Uterus (tissue), 2 donors: ENCODE data around the gene NRF1.

ENCODE experiments used
- POLR2A ChIP-seq, 2 donors: fragments of 450-650 bp; IDR thresholded peaks; one replicate each; pipeline ENCODE4 v1.6.1; 2016; ENCODE audit warnings: antibody characterized with exemption in 2 of 2, mild to moderate bottlenecking in 1 of 2, moderate library complexity in 1 of 2
- TF ChIP-seq, protein P1 (sequence below), 4 experiments: fragments of 200-600 bp in 2 of 4; fragments of 450-650 bp in 2 of 4; sonication (generic) in 2 of 4; IDR thresholded peaks; one replicate each; pipeline ENCODE4 v1.5.1; 2016 to 2019; ENCODE audit warnings: antibody characterized with exemption in 4 of 4, mild to moderate bottlenecking in 2 of 4, moderate library complexity in 1 of 4

DNA sequence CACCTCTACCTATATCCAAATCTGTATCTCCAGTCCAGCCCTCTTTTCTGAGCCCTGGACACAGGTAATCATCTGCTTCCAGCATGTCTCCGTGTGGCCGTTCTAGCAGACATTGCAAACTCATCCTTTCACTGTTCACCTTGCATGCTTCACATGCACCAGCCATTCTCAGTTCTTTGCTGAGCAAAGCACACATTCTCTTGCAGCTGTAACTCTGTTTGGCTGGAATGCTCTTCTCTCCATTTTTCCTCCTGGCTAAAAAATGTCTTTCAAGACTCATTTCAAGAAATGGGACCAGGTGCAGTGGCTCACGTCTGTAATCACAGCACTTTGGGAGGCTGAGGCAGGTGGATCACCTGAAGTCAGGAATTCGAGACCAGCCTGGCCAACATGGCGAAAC is 40.3 kb upstream of the NRF1 start:
- TF ChIP-seq, protein P1, sequence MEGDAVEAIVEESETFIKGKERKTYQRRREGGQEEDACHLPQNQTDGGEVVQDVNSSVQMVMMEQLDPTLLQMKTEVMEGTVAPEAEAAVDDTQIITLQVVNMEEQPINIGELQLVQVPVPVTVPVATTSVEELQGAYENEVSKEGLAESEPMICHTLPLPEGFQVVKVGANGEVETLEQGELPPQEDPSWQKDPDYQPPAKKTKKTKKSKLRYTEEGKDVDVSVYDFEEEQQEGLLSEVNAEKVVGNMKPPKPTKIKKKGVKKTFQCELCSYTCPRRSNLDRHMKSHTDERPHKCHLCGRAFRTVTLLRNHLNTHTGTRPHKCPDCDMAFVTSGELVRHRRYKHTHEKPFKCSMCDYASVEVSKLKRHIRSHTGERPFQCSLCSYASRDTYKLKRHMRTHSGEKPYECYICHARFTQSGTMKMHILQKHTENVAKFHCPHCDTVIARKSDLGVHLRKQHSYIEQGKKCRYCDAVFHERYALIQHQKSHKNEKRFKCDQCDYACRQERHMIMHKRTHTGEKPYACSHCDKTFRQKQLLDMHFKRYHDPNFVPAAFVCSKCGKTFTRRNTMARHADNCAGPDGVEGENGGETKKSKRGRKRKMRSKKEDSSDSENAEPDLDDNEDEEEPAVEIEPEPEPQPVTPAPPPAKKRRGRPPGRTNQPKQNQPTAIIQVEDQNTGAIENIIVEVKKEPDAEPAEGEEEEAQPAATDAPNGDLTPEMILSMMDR (IDR thresholded peaks at IDR 0.05) = no peak
- no peak for TF ChIP-seq POLR2A (IDR thresholded peaks at IDR 0.05)
